HepG2 (cell line): ENCODE results near the gene EGR4. TPM values are rescaled to one million over a fixed set of nuclear protein-coding genes. Genes with fewer than 3 reads are reported as not detected.

Experiments
- ATAC-seq: fragments of 200-7000 bp; cut with Tn5 transposase; 3 replicates; pipeline ENCODE4 v1.9.1; 2020; ENCODE audit warnings: mild to moderate bottlenecking, moderate library complexity
- BruUV-seq: library from RNA; stranded (reverse); fragments of 400-500 nt; replicated peaks from 2 replicates; lab custom pipeline; 2021; lab: Mats Ljungman, UMichigan
- CTCF ChIA-PET: fragments of 300-600 bp; formaldehyde crosslinking; extraction: SDS; loops from one replicate; lab custom pipeline; 2021; ENCODE audit warnings: low total read pairs, inconsistent platforms, low intra/inter-chr PET ratio; lab: Yijun Ruan, JAX
- POLR2A ChIA-PET: fragments of 350-600 bp; sonication (Branson Sonifier 250); formaldehyde crosslinking; loops from one replicate; lab custom pipeline; 2020; ENCODE audit warnings: antibody characterized with exemption, inconsistent platforms; lab: Yijun Ruan, JAX
- DNase-seq: peaks from one replicate; pipeline ENCODE4 v3.0.0-alpha.2; 2015; ENCODE audit warnings: low spot score
- FAIRE-seq: peaks from 3 replicates; lab custom pipeline; 2011; peaks lifted over from hg19 to GRCh38; lab: Jason Lieb, UNC
- H2AFZ ChIP-seq: one replicate; pipeline ENCODE4 v1.6.1; 2011; ENCODE audit warnings: low read length, inconsistent platforms
- H3K27ac ChIP-seq: fragments of 300-600 bp; 3 replicates; pipeline ENCODE4 v1.8.0; 2011; ENCODE audit warnings: mixed run types, mild to moderate bottlenecking, mixed read lengths, low read length, inconsistent platforms; ENCODE audit not compliant: insufficient read depth; ENCODE audit errors: extremely low read length
- H3K27me3 ChIP-seq, 2 experiments: fragments of 200-600 bp in 1 of 2; 2 replicates in 1 of 2; 3 replicates in 1 of 2; pipeline versions ENCODE4 v1.6.0 to v1.8.0; 2011; ENCODE audit warnings: low read length in 2 of 2, mild to moderate bottlenecking in 2 of 2, moderate library complexity in 2 of 2, inconsistent platforms in 1 of 2; ENCODE audit not compliant: insufficient read depth in 2 of 2, control insufficient read depth in 1 of 2
- H3K36me3 ChIP-seq, 2 experiments: fragments of 200-600 bp in 1 of 2; replicated peaks in 1 of 2; 2 replicates in 1 of 2; 3 replicates in 1 of 2; pipeline versions ENCODE4 v1.5.1 to v1.8.0; 2011; ENCODE audit warnings: low read length in 2 of 2, inconsistent platforms in 1 of 2; ENCODE audit not compliant: insufficient read depth in 2 of 2, control insufficient read depth in 1 of 2
- H3K4me1 ChIP-seq: 2 replicates; pipeline ENCODE4 v1.5.1; 2012; ENCODE audit warnings: low read length, inconsistent platforms; ENCODE audit not compliant: insufficient read depth
- H3K4me2 ChIP-seq: 2 replicates; pipeline ENCODE4 v1.6.0; 2011; ENCODE audit warnings: low read depth, low read length, inconsistent platforms
- H3K4me3 ChIP-seq, 3 experiments: fragments of 200-600 bp in 1 of 3; sonication (generic), shearing (Covaris generic) in 1 of 3; replicated peaks in 1 of 3; 2 replicates each; pipeline ENCODE4 v1.5.1; 2011 to 2016; ENCODE audit warnings: low read length in 3 of 3, inconsistent platforms in 2 of 3, low read depth in 2 of 3, mild to moderate bottlenecking in 2 of 3, control low read depth in 1 of 3, mixed read lengths in 1 of 3; ENCODE audit not compliant: insufficient read depth in 1 of 3
- H3K79me2 ChIP-seq: one replicate; pipeline ENCODE4 v1.6.1; 2011; ENCODE audit warnings: low read length, inconsistent platforms; ENCODE audit not compliant: insufficient read depth
- H3K9ac ChIP-seq: 2 replicates; pipeline ENCODE4 v1.6.0; 2011; ENCODE audit warnings: mild to moderate bottlenecking, low read depth, low read length, inconsistent platforms; ENCODE audit not compliant: insufficient read depth
- H3K9me3 ChIP-seq: 2 replicates; pipeline ENCODE4 v1.5.1; 2012; ENCODE audit warnings: mild to moderate bottlenecking, low read length
- H4K20me1 ChIP-seq: 2 replicates; pipeline ENCODE4 v1.6.0; 2011; ENCODE audit warnings: inconsistent platforms, mild to moderate bottlenecking, low read length, moderate library complexity; ENCODE audit not compliant: insufficient read depth
- FOXO4 ChIP-seq: sonication (generic); formaldehyde crosslinking; conservative IDR thresholded peaks from 2 replicates; pipeline ENCODE4 v1.8.1; 2023; ENCODE audit warnings: missing genetic modification reagents
- HOXA3 ChIP-seq: sonication (generic); formaldehyde crosslinking; IDR thresholded peaks from 2 replicates; pipeline ENCODE4 v1.5.0; 2020; ENCODE audit warnings: missing genetic modification reagents
- NFKB2 ChIP-seq: sonication (generic); formaldehyde crosslinking; IDR thresholded peaks from 2 replicates; pipeline ENCODE4 v1.4.0; 2020; ENCODE audit warnings: missing genetic modification reagents, borderline replicate concordance
- NONO ChIP-seq, 2 experiments: fragments of 450-650 bp in 1 of 2; sonication (generic) in 1 of 2; formaldehyde crosslinking in 1 of 2; IDR thresholded peaks in 1 of 2; conservative IDR thresholded peaks in 1 of 2; 2 replicates each; pipeline versions ENCODE4 v1.6.1 to v1.8.0; 2017 to 2022; ENCODE audit warnings: mild to moderate bottlenecking in 1 of 2, missing genetic modification reagents in 1 of 2, moderate library complexity in 1 of 2
- PHF21A ChIP-seq: sonication (generic); formaldehyde crosslinking; IDR thresholded peaks from 2 replicates; pipeline ENCODE4 v1.5.0; 2020; ENCODE audit warnings: mild to moderate bottlenecking, missing genetic modification reagents
- SP4 ChIP-seq: sonication (generic); formaldehyde crosslinking; IDR thresholded peaks from 2 replicates; pipeline ENCODE4 v1.8.1; 2023; ENCODE audit warnings: mild to moderate bottlenecking, missing genetic modification reagents
- ZNF777 ChIP-seq: sonication (generic); formaldehyde crosslinking; IDR thresholded peaks from 2 replicates; pipeline ENCODE4 v1.4.0; 2020; ENCODE audit warnings: missing genetic modification reagents
- ZNF850 ChIP-seq: sonication (generic); formaldehyde crosslinking; conservative IDR thresholded peaks from 2 replicates; pipeline ENCODE4 v1.9.0; 2021; ENCODE audit warnings: mild to moderate bottlenecking, missing genetic modification reagents
- whole genome bisulfite sequencing: methylation state at CpG from one replicate; pipeline ENCODE4 v1.1.6; 2017; ENCODE audit warnings: low lambda C conversion rate; 5-methylcytosine and 5-hydroxymethylcytosine counted together
- in situ Hi-C: cut with HindIII; loops from 2 replicates; pipeline ENCODE4 v1.10.0; 2017; ENCODE audit warnings: low pct_unique_long_range_greater_than_20kb; ENCODE audit not compliant: extremely low pct_ligation_motif_present
- intact Hi-C: fragments of 100-400 bp; cut with micrococcal nuclease; formaldehyde crosslinking; loops from one replicate; pipeline ENCODE4 v1.10.0; 2022; ENCODE audit not compliant: unreplicated experiment
- polyA plus RNA-seq, 8 experiments: library from polyadenylated mRNA; depleted of rRNA in 3 of 8; stranded (reverse) in 7 of 8; unstranded in 1 of 8; fragments of >200 nt; fragmentation: Illumina TruSeq in 4 of 8; extraction: Trizol in 4 of 8; gene quantifications; 2 replicates each; pipeline versions ENCODE4 v1.2.1 to v1.2.3, GENCODE V29; 2011 to 2016; ENCODE audit warnings: low read depth in 4 of 8, missing spikeins in 1 of 8, mixed read lengths in 1 of 8; ENCODE audit not compliant: insufficient read depth in 1 of 8
- total RNA-seq, 5 experiments: library from RNA; depleted of rRNA; stranded (reverse); fragments of >200 nt; fragmentation: Illumina TruSeq; extraction: Trizol; gene quantifications; 2 replicates each; pipeline ENCODE4 v1.2.3, GENCODE V29; 2016; ENCODE audit warnings: low read depth in 1 of 5

The EGR4 gene
- total and polyA plus RNA-seq, 2 of the 13 experiments (the other 11 are each of a cell fraction or from before 2014, with no cell fraction given): not detected

GRCh38 chr2:73259704-73260337, 33.5 kb downstream of the EGR4 start:
- ATAC-seq (no peak), FAIRE-seq (no peak), DNase-seq (no peak)
- in situ Hi-C loops (no loop called here), intact Hi-C loops (loop anchor here (1.0 to 5.0 kb wide), 3 partner anchors 47 to 98 kb away; no protein-coding TSS in a partner anchor)
- H3K27me3 ChIP-seq: no peaks in the 10 kb centered on the region
- WGBS: 96% methylated on average over 4 of the region's 4 CpGs
- TF ChIP-seq ZNF850 (no peak), NFKB2 (CRISPR knock-in tag) (peak; percentile 12; the same call in 1 of the 2 replicates), SP4 (peak; percentile 3; the same call in 1 of the 2 replicates), FOXO4 (CRISPR knock-in tag) (0 out of 2 replicates have a peak, but pooled peaks have one; percentile 73), NONO (IDR thresholded peaks at IDR 0.05) (no peak), NONO (CRISPR knock-in tag; conservative IDR thresholded peaks at IDR 0.05) (0 out of 2 replicates have a peak, but pooled peaks have one; percentile 17), PHF21A (CRISPR knock-in tag) (no peak), HOXA3 (CRISPR knock-in tag) (0 out of 2 replicates have a peak, but pooled peaks have one; percentile 17), ZNF777 (0 out of 2 replicates have a peak, but pooled peaks have one; percentile 5)
- H3K4me1 ChIP-seq: peaks cover 51% of the 10 kb centered on the region
- peaks cover 2 to 10% of the 10 kb centered on the region in 2 experiments; a peak in 4 of 5 replicates for H3K36me3 ChIP-seq
- BruUV-seq: no TSS peak
- H3K27ac ChIP-seq: no peak overlapping the region
- H3K9me3 ChIP-seq: no peaks in the 10 kb centered on the region
- H3K9ac ChIP-seq: no peak overlapping the region
- H2AFZ ChIP-seq: no peak overlapping the region
- H4K20me1 ChIP-seq: no peaks in the 10 kb centered on the region
- H3K4me3 ChIP-seq: no peak overlapping the region
- no peak overlapping the region for H3K4me2 ChIP-seq
- no peaks in the 10 kb centered on the region for H3K79me2 ChIP-seq
- POLR2A ChIA-PET: interaction anchor here (0.6 to 2.1 kb wide), 5 partner anchors 10 to 47 kb away, joined by 3 to 6 read pairs (median 4); partner anchors contain the start of genes CCT7, PRADC1 and SMYD5
- CTCF ChIA-PET: interaction anchor here (1.2 to 1.7 kb wide), 2 partner anchors 83 to 175 kb away, joined by 4 to 8 read pairs; no protein-coding TSS in a partner anchor
